Nephron (organoid): ENCODE results near the gene SERPINA9.
"Not testable (repeated sequence)": the region's sequence is repeated elsewhere in the genome, so short reads cannot be mapped to it uniquely, and the experiment has no call there.

Source experiments
- H3K27ac Mint-ChIP-seq, 3 experiments: 2 replicates each; pipeline ENCODE4 v1.8.0; 2020; ENCODE audit warnings: mixed read lengths in 3 of 3, mild to moderate bottlenecking in 2 of 3, moderate library complexity in 1 of 3
- H3K27me3 Mint-ChIP-seq: 2 replicates; pipeline ENCODE4 v1.8.0; 2021; ENCODE audit warnings: low read depth, mild to moderate bottlenecking, moderate library complexity, mixed read lengths
- H3K36me3 Mint-ChIP-seq: 2 replicates; pipeline ENCODE4 v1.8.0; 2020; ENCODE audit warnings: low read depth, mixed read lengths
- H3K4me1 Mint-ChIP-seq: 2 replicates; pipeline ENCODE4 v1.8.0; 2020; ENCODE audit warnings: mixed read lengths
- H3K4me3 Mint-ChIP-seq, 3 experiments: 2 replicates each; pipeline ENCODE4 v1.8.0; 2020; ENCODE audit warnings: mild to moderate bottlenecking in 3 of 3, mixed read lengths in 3 of 3, moderate library complexity in 2 of 3
- H3K9me3 Mint-ChIP-seq: 2 replicates; pipeline ENCODE4 v1.8.0; 2020; ENCODE audit warnings: mixed read lengths
- CTCF ChIP-seq, 3 experiments: fragments of 200-600 bp; sonication (generic); IDR thresholded peaks; one replicate each; pipeline ENCODE4 v1.5.0; 2021; ENCODE audit warnings: antibody characterized with exemption in 3 of 3; ENCODE audit not compliant: unreplicated experiment in 3 of 3

The SERPINA9 gene

GRCh38 chr14:94517641-94518257 is 41.8 kb upstream of the SERPINA9 start:
- Mint-ChIP-seq H3K4me1 (no peaks in the 10 kb centered on the region), H3K9me3 (peaks cover 3% of the 10 kb centered on the region), H3K27ac (no peak overlapping the region), H3K4me3 (no peak overlapping the region), H3K36me3 (no peaks in the 10 kb centered on the region), H3K27me3 (peaks cover 34% of the 10 kb centered on the region)
- no peak for TF ChIP-seq CTCF (IDR thresholded peaks at IDR 0.05; ENCODE audit: unreplicated experiment in 3 of 3)

- no peak overlapping the region for H3K4me3 Mint-ChIP-seq
- H3K27me3 Mint-ChIP-seq = peaks cover 29% of the 10 kb centered on the region
- H3K36me3 Mint-ChIP-seq = no peaks in the 10 kb centered on the region
- no peaks in the 10 kb centered on the region for H3K4me1 Mint-ChIP-seq
- no peak for TF ChIP-seq CTCF (IDR thresholded peaks at IDR 0.05; ENCODE audit: unreplicated experiment in 3 of 3)
- peaks cover 3% of the 10 kb centered on the region for H3K9me3 Mint-ChIP-seq
- H3K27ac Mint-ChIP-seq = no peak overlapping the region
These were observed 41.2 kb upstream of the SERPINA9 start for GRCh38 chr14:94517248-94517640.

GRCh38 chr14:94515856-94516255 is 39.9 kb upstream of the SERPINA9 start:
- peaks cover 29% of the 10 kb centered on the region for H3K27me3 Mint-ChIP-seq
- H3K4me3 Mint-ChIP-seq = no peak overlapping the region
- H3K9me3 Mint-ChIP-seq = peaks cover 3% of the 10 kb centered on the region
- no peaks in the 10 kb centered on the region for H3K36me3 Mint-ChIP-seq
- no peaks in the 10 kb centered on the region for H3K4me1 Mint-ChIP-seq
- H3K27ac Mint-ChIP-seq = no peak overlapping the region
- TF ChIP-seq CTCF (IDR thresholded peaks at IDR 0.05; ENCODE audit: unreplicated experiment in 3 of 3) = no peak

- Mint-ChIP-seq H3K9me3 (peaks cover 3% of the 10 kb centered on the region), H3K4me1 (no peaks in the 10 kb centered on the region), H3K36me3 (no peaks in the 10 kb centered on the region), H3K27ac (no peak overlapping the region), H3K27me3 (peaks cover 29% of the 10 kb centered on the region), H3K4me3 (no peak overlapping the region)
- TF ChIP-seq CTCF (IDR thresholded peaks at IDR 0.05; ENCODE audit: unreplicated experiment in 3 of 3) = no peak
These were observed 39.4 kb upstream of the SERPINA9 start for GRCh38 chr14:94515426-94515825.

- H3K4me1 Mint-ChIP-seq = no peaks in the 10 kb centered on the region
- H3K27me3 Mint-ChIP-seq = peaks cover 29% of the 10 kb centered on the region
- H3K27ac Mint-ChIP-seq = no peak overlapping the region
- no peak for TF ChIP-seq CTCF (IDR thresholded peaks at IDR 0.05; ENCODE audit: unreplicated experiment in 3 of 3)
- H3K9me3 Mint-ChIP-seq = peaks cover 3% of the 10 kb centered on the region
- H3K4me3 Mint-ChIP-seq = no peak overlapping the region
- no peaks in the 10 kb centered on the region for H3K36me3 Mint-ChIP-seq
These were observed 38.4 kb upstream of the SERPINA9 start for GRCh38 chr14:94514351-94514750.

GRCh38 chr14:94510481-94510880 is 34.5 kb upstream of the SERPINA9 start:
- not testable (repeated sequence) for H3K4me3 Mint-ChIP-seq

More at GRCh38 chr14:94510481-94510880, 34.5 kb upstream of the SERPINA9 start:
- not testable (repeated sequence) for H3K36me3 Mint-ChIP-seq, H3K9me3 Mint-ChIP-seq, H3K4me1 Mint-ChIP-seq, H3K27ac Mint-ChIP-seq
- H3K27me3 Mint-ChIP-seq = peaks cover 23% of the 10 kb centered on the region
